ENCODE results near the gene DNHD1. TPM values are rescaled to one million over a fixed set of nuclear protein-coding genes. Genes with fewer than 3 reads are reported as not detected.

DNHD1 gene
- total RNA-seq, 1 donor from 2014 or later = 12.0 TPM

- peaks cover 63% of the 10 kb centered on the region for H3K4me1 ChIP-seq
- no peak for DNase-seq
- peak overlapping the region; percentile 56 for H3K27ac ChIP-seq
- H3K4me3 ChIP-seq = no peak overlapping the region
- H3K9me3 ChIP-seq = no peaks in the 10 kb centered on the region
- H3K36me3 ChIP-seq = peaks cover 40% of the 10 kb centered on the region
- TF ChIP-seq, protein P1, sequence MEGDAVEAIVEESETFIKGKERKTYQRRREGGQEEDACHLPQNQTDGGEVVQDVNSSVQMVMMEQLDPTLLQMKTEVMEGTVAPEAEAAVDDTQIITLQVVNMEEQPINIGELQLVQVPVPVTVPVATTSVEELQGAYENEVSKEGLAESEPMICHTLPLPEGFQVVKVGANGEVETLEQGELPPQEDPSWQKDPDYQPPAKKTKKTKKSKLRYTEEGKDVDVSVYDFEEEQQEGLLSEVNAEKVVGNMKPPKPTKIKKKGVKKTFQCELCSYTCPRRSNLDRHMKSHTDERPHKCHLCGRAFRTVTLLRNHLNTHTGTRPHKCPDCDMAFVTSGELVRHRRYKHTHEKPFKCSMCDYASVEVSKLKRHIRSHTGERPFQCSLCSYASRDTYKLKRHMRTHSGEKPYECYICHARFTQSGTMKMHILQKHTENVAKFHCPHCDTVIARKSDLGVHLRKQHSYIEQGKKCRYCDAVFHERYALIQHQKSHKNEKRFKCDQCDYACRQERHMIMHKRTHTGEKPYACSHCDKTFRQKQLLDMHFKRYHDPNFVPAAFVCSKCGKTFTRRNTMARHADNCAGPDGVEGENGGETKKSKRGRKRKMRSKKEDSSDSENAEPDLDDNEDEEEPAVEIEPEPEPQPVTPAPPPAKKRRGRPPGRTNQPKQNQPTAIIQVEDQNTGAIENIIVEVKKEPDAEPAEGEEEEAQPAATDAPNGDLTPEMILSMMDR (IDR thresholded peaks at IDR 0.05) = no peak
- H3K27me3 ChIP-seq (ENCODE audit: low read depth) = no peaks in the 10 kb centered on the region
- no peak for ATAC-seq
- intact Hi-C loops (cut with DNase I) = no loop called here
Measured at GRCh38 chr11:6608011-6608410, 110.9 kb downstream of the DNHD1 start.

- H3K27me3 ChIP-seq (ENCODE audit: low read depth) = no peaks in the 10 kb centered on the region
- DNase-seq (no peak), ATAC-seq (no peak)
- H3K9me3 ChIP-seq = no peaks in the 10 kb centered on the region
- peaks cover 43% of the 10 kb centered on the region for H3K36me3 ChIP-seq
- H3K27ac ChIP-seq = no peak overlapping the region
- intact Hi-C loops (cut with DNase I) = no loop called here
- H3K4me1 ChIP-seq = peaks cover 69% of the 10 kb centered on the region
- TF ChIP-seq, protein P1 (IDR thresholded peaks at IDR 0.05) = no peak
- no peak overlapping the region for H3K4me3 ChIP-seq
Measured at GRCh38 chr11:6608726-6609501, 111.8 kb downstream of the DNHD1 start.

GRCh38 chr11:6609502-6610015, 112.5 kb downstream of the DNHD1 start:
- TF ChIP-seq, protein P1 (IDR thresholded peaks at IDR 0.05) = no peak
- Histone ChIP-seq H3K27ac (no peak overlapping the region), H3K9me3 (no peaks in the 10 kb centered on the region), H3K4me3 (no peak overlapping the region), H3K27me3 (ENCODE audit: low read depth) (no peaks in the 10 kb centered on the region), H3K4me1 (peaks cover 68% of the 10 kb centered on the region), H3K36me3 (peaks cover 50% of the 10 kb centered on the region)
- no peak for ATAC-seq
- intact Hi-C loops (cut with DNase I) = no loop called here
- no peak for DNase-seq

DNA sequence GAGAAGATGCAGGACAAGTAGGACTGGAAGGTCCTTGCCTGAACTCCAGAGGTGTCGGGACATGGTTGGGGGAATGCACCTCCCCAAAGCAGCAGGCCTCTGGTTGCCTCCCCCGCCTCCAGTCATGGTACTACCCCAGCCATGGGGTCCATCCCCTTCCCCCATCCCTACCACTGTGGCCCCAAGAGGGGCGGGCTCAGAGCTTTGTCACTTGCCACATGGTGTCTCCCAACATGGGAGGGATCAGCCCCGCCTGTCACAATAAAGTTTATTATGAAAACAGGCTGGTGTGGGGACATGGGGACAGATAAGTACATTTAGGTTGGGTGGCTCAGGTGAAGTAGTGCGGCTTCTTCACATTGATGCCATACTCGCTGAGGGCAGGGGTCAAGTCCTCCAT, 113.5 kb downstream of the DNHD1 start:
- TF ChIP-seq, protein P1 (IDR thresholded peaks at IDR 0.05) = no peak
- H3K27me3 ChIP-seq (ENCODE audit: low read depth) = no peaks in the 10 kb centered on the region
- intact Hi-C loops (cut with DNase I) = no loop called here
- H3K27ac ChIP-seq = peak overlapping the region; percentile 97
- H3K9me3 ChIP-seq = no peaks in the 10 kb centered on the region
- no peak for ATAC-seq
- DNase-seq = peak; percentile 46
- H3K36me3 ChIP-seq = peaks cover 60% of the 10 kb centered on the region
- H3K4me1 ChIP-seq = peaks cover 58% of the 10 kb centered on the region
- H3K4me3 ChIP-seq = peak overlapping the region; percentile 81

GRCh38 chr11:6611092-6611962, 114.2 kb downstream of the DNHD1 start:
- DNase-seq (peak; percentile 71), ATAC-seq (peak; percentile 1 to 3)
- Histone ChIP-seq H3K36me3 (peaks cover 67% of the 10 kb centered on the region), H3K4me1 (peaks cover 50% of the 10 kb centered on the region), H3K4me3 (peak overlapping the region; percentile 81), H3K9me3 (no peaks in the 10 kb centered on the region), H3K27me3 (ENCODE audit: low read depth) (no peaks in the 10 kb centered on the region), H3K27ac (peak overlapping the region; percentile 97)
- TF ChIP-seq, protein P1 (IDR thresholded peaks at IDR 0.05) = no peak
- intact Hi-C loops (cut with DNase I) = no loop called here
